ENCODE results near the gene CSNK2A1.

CSNK2A1 gene

GRCh38 chr20:472889-473292 lies 70.7 kb downstream of the CSNK2A1 start:
- H3K27ac ChIP-seq (replicated peaks): no peak overlapping the region
- DNase-seq (ENCODE audit: low read depth in 1 of 2, low spot score in 1 of 2): no peak
- TF ChIP-seq POLR2AphosphoS5 (IDR thresholded peaks at IDR 0.05; ENCODE audit: low read depth) (no peak), GABPA (IDR thresholded peaks at IDR 0.05; ENCODE audit: low read depth) (no peak), SPI1 (IDR thresholded peaks at IDR 0.05; ENCODE audit: borderline replicate concordance, low read depth) (no peak), REST (IDR thresholded peaks at IDR 0.05; ENCODE audit: insufficient replicate concordance, low read depth) (no peak), CTCF (IDR thresholded peaks at IDR 0.05; ENCODE audit: insufficient read depth, low read length) (no peak)
- H3K27me3 ChIP-seq (ENCODE audit: insufficient read depth, poor library complexity, severe bottlenecking): no peaks in the 10 kb centered on the region
- no peak overlapping the region for H3K4me3 ChIP-seq (replicated peaks; ENCODE audit: insufficient read depth, low read length)

- H3K27me3 ChIP-seq (ENCODE audit: insufficient read depth, poor library complexity, severe bottlenecking): no peaks in the 10 kb centered on the region
- no peak for TF ChIP-seq CTCF (IDR thresholded peaks at IDR 0.05; ENCODE audit: insufficient read depth, low read length)
- no peak for TF ChIP-seq GABPA (IDR thresholded peaks at IDR 0.05; ENCODE audit: low read depth)
- TF ChIP-seq POLR2AphosphoS5 (IDR thresholded peaks at IDR 0.05; ENCODE audit: low read depth): no peak
- no peak for TF ChIP-seq SPI1 (IDR thresholded peaks at IDR 0.05; ENCODE audit: borderline replicate concordance, low read depth)
- TF ChIP-seq REST (IDR thresholded peaks at IDR 0.05; ENCODE audit: insufficient replicate concordance, low read depth): no peak
- DNase-seq (ENCODE audit: low read depth in 1 of 2, low spot score in 1 of 2): no peak
- H3K27ac ChIP-seq (replicated peaks): no peak overlapping the region
- H3K4me3 ChIP-seq (replicated peaks; ENCODE audit: insufficient read depth, low read length): no peak overlapping the region
These were observed 71.3 kb downstream of the CSNK2A1 start for GRCh38 chr20:472137-472846.

- Histone ChIP-seq H3K27ac (replicated peaks) (no peak overlapping the region), H3K4me3 (replicated peaks; ENCODE audit: insufficient read depth, low read length) (no peak overlapping the region), H3K27me3 (ENCODE audit: insufficient read depth, poor library complexity, severe bottlenecking) (no peaks in the 10 kb centered on the region)
- no peak for TF ChIP-seq POLR2AphosphoS5 (IDR thresholded peaks at IDR 0.05; ENCODE audit: low read depth)
- TF ChIP-seq SPI1 (IDR thresholded peaks at IDR 0.05; ENCODE audit: borderline replicate concordance, low read depth): no peak
- TF ChIP-seq GABPA (IDR thresholded peaks at IDR 0.05; ENCODE audit: low read depth): no peak
- TF ChIP-seq CTCF (IDR thresholded peaks at IDR 0.05; ENCODE audit: insufficient read depth, low read length): no peak
- TF ChIP-seq REST (IDR thresholded peaks at IDR 0.05; ENCODE audit: insufficient replicate concordance, low read depth): no peak
- no peak for DNase-seq (ENCODE audit: low read depth in 1 of 2, low spot score in 1 of 2)
These were observed 73.7 kb downstream of the CSNK2A1 start for GRCh38 chr20:469746-470490.
